Measurements from ENCODE around the gene ABCA10.

DNA sequence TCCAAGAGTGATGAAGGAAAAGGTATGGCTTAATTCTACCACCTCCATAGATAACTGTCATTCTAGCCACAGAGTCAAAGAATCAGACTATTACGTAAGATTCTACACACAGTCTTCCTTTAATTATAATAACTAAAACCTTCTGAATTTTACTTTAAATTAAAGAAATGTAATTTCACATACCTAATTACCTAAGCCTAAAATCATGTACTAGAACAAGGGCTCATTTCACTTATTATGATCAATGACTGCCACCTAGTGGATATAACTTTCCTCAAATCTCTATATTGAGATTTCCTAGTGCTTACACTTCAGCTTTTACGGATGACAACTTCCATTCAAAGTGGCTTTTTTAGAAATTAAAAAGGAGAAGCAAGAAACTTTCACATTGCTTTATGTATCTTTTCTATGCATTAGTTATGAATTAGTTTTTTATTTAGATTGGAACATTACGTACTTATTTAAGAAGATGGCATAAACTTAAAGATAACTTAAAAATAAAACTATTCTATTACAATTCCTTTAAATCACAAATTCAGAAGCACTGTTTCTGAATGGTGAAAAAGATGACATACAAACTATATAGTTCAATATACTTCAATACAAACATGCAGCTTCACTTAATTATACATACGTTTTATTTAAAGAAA, 18.2 kb upstream of the ABCA10 start:
- no peak for TF ChIP-seq SP3 (tag by site-specific recombination; IDR thresholded peaks at IDR 0.05)
- TF ChIP-seq, protein P1, sequence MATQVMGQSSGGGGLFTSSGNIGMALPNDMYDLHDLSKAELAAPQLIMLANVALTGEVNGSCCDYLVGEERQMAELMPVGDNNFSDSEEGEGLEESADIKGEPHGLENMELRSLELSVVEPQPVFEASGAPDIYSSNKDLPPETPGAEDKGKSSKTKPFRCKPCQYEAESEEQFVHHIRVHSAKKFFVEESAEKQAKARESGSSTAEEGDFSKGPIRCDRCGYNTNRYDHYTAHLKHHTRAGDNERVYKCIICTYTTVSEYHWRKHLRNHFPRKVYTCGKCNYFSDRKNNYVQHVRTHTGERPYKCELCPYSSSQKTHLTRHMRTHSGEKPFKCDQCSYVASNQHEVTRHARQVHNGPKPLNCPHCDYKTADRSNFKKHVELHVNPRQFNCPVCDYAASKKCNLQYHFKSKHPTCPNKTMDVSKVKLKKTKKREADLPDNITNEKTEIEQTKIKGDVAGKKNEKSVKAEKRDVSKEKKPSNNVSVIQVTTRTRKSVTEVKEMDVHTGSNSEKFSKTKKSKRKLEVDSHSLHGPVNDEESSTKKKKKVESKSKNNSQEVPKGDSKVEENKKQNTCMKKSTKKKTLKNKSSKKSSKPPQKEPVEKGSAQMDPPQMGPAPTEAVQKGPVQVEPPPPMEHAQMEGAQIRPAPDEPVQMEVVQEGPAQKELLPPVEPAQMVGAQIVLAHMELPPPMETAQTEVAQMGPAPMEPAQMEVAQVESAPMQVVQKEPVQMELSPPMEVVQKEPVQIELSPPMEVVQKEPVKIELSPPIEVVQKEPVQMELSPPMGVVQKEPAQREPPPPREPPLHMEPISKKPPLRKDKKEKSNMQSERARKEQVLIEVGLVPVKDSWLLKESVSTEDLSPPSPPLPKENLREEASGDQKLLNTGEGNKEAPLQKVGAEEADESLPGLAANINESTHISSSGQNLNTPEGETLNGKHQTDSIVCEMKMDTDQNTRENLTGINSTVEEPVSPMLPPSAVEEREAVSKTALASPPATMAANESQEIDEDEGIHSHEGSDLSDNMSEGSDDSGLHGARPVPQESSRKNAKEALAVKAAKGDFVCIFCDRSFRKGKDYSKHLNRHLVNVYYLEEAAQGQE (tag by site-specific recombination; IDR thresholded peaks at IDR 0.05), result no peak
